Osteocyte (in vitro differentiated cells): ENCODE results near the gene CENPX. TPM values are rescaled to one million over a fixed set of nuclear protein-coding genes. Genes with fewer than 3 reads are reported as not detected.

Experiments
- DNase-seq: peaks from one replicate; pipeline ENCODE4 v3.0.0; 2021; ENCODE audit warnings: mixed read lengths; ENCODE audit not compliant: unreplicated experiment; ENCODE audit errors: extremely low spot score
- H3K27ac Mint-ChIP-seq: one replicate; pipeline ENCODE4 v1.8.0; 2021; ENCODE audit warnings: mild to moderate bottlenecking, mixed read lengths; ENCODE audit not compliant: unreplicated experiment
- H3K27me3 Mint-ChIP-seq: one replicate; pipeline ENCODE4 v1.8.0; 2021; ENCODE audit warnings: mixed read lengths; ENCODE audit not compliant: unreplicated experiment
- H3K36me3 Mint-ChIP-seq: one replicate; pipeline ENCODE4 v1.8.0; 2021; ENCODE audit warnings: mixed read lengths; ENCODE audit not compliant: unreplicated experiment
- H3K4me1 Mint-ChIP-seq: one replicate; pipeline ENCODE4 v1.8.0; 2021; ENCODE audit warnings: mixed read lengths; ENCODE audit not compliant: unreplicated experiment
- H3K4me3 Mint-ChIP-seq: one replicate; pipeline ENCODE4 v1.8.0; 2021; ENCODE audit warnings: mild to moderate bottlenecking, moderate library complexity, mixed read lengths; ENCODE audit not compliant: unreplicated experiment
- H3K9me3 Mint-ChIP-seq: one replicate; pipeline ENCODE4 v1.8.0; 2021; ENCODE audit warnings: mixed read lengths; ENCODE audit not compliant: unreplicated experiment
- total RNA-seq: library from RNA; stranded (reverse); gene quantifications from 2 replicates; pipeline ENCODE4 v1.2.1, GENCODE V29; 2021
- TF ChIP-seq, protein P1 (sequence below): fragments of 200-600 bp; sonication (generic); IDR thresholded peaks from 2 replicates; pipeline ENCODE4 v1.5.0; 2021; ENCODE audit warnings: antibody characterized with exemption, mild to moderate bottlenecking, moderate library complexity

CENPX gene
- total RNA-seq, 1 donor from 2014 or later = 31.7 TPM

DNA sequence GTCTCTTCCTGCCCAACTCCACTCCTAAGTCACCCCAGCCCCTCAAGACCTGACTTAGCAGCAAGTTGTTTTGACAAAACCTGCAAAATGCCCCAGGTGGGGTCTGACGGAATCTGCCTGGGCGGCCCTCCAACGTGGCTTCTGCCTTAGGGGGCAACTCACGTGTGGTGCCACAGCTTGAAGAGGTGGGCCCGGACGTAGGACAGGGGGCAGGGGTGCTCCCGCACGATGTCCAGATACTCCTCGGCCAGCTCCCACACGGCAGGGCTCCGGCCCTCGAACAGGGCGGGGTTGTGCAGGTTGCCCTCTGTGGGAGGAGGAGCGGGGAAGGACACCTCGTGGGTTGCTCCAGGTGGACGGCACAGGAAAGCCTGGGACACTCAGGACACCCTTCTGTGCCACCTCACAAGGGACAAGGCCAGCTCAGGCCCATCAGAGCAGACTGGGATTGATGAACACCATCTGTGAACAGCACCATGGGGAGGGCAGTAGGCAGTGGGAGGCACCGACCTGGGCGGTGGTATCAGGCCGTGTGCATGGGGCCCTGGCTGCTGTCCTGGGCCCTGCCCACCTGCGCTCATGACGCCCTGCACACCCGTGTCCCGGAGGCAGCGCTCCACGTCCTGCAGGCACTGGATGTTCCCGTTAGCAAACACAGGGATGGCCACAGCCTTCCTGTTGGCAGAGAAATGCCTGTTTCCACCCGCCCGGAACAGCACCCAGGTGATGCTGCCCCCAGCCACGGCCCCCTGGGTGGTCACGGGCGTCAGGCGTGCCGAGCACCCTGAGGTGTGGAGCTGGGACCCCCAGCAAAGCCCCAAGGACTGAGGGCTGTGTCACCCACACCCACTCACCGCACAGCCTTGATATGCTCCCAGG lies 38.6 kb upstream of the CENPX start:
- peaks cover 10% of the 10 kb centered on the region for H3K36me3 Mint-ChIP-seq
- H3K9me3 Mint-ChIP-seq = no peaks in the 10 kb centered on the region
- TF ChIP-seq, protein P1, sequence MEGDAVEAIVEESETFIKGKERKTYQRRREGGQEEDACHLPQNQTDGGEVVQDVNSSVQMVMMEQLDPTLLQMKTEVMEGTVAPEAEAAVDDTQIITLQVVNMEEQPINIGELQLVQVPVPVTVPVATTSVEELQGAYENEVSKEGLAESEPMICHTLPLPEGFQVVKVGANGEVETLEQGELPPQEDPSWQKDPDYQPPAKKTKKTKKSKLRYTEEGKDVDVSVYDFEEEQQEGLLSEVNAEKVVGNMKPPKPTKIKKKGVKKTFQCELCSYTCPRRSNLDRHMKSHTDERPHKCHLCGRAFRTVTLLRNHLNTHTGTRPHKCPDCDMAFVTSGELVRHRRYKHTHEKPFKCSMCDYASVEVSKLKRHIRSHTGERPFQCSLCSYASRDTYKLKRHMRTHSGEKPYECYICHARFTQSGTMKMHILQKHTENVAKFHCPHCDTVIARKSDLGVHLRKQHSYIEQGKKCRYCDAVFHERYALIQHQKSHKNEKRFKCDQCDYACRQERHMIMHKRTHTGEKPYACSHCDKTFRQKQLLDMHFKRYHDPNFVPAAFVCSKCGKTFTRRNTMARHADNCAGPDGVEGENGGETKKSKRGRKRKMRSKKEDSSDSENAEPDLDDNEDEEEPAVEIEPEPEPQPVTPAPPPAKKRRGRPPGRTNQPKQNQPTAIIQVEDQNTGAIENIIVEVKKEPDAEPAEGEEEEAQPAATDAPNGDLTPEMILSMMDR = no peak
- H3K4me1 Mint-ChIP-seq = peaks cover 7% of the 10 kb centered on the region
- no peak overlapping the region for H3K4me3 Mint-ChIP-seq
- H3K27ac Mint-ChIP-seq = no peak overlapping the region
- no peaks in the 10 kb centered on the region for H3K27me3 Mint-ChIP-seq
- no peak for DNase-seq

DNA sequence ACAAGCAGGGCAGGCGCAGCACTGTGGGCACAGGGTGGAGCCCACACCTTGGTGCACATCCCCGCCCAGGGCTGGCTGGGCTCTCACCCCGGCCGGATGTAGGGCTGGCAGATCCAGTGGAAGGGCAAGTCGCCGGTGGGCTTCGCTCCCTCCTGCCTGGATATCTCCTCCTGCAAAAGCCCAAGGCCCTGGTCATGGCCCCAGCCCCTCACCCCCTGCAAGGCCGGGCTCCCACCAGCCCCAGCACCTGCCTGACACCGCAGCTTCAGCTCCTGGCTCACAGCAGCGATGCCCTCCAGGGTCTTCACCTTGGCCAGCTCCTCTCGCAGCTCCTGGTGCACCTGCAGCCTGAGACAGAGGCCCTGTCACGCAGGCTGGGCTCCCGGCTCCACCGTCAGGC lies 37.9 kb upstream of the CENPX start:
- DNase-seq = no peak
- TF ChIP-seq, protein P1 = no peak
- Mint-ChIP-seq H3K4me1 (peaks cover 7% of the 10 kb centered on the region), H3K27me3 (no peaks in the 10 kb centered on the region), H3K4me3 (no peak overlapping the region), H3K27ac (no peak overlapping the region), H3K36me3 (peaks cover 10% of the 10 kb centered on the region), H3K9me3 (no peaks in the 10 kb centered on the region)

DNA sequence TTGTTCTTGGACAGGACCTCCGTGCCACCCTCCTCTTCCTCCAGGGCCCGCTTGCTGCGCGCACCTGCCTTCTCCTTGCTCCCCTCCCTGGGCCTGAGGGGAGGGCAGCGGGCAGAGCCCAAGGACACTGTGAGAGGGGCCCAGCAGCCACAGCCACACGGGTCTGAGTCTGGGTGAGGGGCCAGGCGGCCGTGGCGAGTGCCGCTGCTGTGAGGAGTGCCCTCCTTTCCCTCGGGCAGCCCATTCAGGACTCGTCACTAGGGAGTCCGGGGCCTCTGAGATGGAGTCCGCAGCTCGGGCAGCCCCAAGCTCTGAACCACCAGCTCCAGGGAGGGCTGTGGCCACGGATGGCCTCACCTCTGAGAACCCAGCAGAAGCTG lies 37.3 kb upstream of the CENPX start:
- DNase-seq = no peak
- Mint-ChIP-seq H3K27me3 (no peaks in the 10 kb centered on the region), H3K4me3 (no peak overlapping the region), H3K9me3 (no peaks in the 10 kb centered on the region), H3K4me1 (peaks cover 7% of the 10 kb centered on the region), H3K36me3 (peaks cover 11% of the 10 kb centered on the region), H3K27ac (no peak overlapping the region)
- TF ChIP-seq, protein P1 = no peak

DNA sequence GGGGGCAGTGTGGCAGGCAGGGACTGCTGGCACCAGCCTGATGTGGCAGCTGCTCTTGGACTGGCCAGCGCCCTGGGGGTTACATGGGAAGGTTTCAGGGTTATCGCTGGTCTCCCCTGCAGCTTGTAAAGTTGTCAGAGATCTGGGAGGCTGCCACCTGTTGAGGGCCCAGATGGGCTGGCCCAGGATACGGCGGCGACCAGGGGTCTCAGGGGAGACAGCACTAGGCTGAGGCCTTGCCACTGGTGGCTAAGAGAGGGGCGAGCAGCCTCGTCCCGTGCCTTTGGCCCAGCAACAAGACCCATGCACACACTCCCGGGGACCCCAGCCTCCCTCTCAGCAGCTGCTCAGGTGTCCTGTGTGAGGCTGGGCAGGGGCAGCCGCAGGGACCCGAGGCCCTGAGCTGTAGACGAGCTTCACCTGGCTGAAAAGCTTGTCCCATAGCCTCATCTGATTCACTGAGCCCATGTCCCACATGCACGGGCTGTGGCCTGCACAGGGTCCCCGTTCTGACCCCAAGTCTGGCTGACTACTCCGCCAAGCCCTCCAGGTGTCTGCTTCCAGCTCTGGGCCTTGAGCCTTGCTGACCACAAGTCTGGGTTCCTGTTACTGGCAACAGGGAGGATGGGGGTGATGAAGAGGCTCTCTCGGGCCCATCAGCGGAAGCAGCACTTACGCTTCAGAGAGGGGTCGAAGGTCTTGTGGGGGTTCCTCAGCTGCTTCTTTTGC lies 36.8 kb upstream of the CENPX start:
- no peak overlapping the region for H3K27ac Mint-ChIP-seq
- no peaks in the 10 kb centered on the region for H3K9me3 Mint-ChIP-seq
- TF ChIP-seq, protein P1 = no peak
- no peak overlapping the region for H3K4me3 Mint-ChIP-seq
- no peaks in the 10 kb centered on the region for H3K27me3 Mint-ChIP-seq
- peaks cover 14% of the 10 kb centered on the region for H3K36me3 Mint-ChIP-seq
- peaks cover 5% of the 10 kb centered on the region for H3K4me1 Mint-ChIP-seq
- DNase-seq = no peak

DNA sequence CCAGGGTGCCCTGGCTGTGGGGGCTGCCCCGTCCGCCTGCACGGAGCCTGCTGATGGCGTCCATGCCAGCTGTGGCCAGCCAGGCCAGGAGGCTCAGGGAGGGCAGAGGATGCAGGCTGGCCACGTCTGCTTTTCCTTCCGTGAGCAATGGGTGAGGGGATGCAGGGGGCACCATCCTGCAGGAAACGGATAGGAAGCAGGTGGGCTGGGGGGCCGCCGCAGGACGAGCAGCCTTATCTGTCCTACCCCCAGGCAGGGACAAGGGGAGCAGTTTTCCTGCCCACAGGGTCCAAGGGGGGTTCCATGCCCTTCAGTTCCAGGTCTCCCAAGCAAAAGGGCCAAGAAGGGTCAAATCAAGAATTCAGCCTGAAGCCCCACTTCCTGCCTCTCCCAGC lies 36.2 kb upstream of the CENPX start:
- no peak overlapping the region for H3K27ac Mint-ChIP-seq
- DNase-seq = no peak
- no peaks in the 10 kb centered on the region for H3K9me3 Mint-ChIP-seq
- peaks cover 14% of the 10 kb centered on the region for H3K36me3 Mint-ChIP-seq
- no peaks in the 10 kb centered on the region for H3K27me3 Mint-ChIP-seq
- TF ChIP-seq, protein P1 = no peak
- no peaks in the 10 kb centered on the region for H3K4me1 Mint-ChIP-seq
- H3K4me3 Mint-ChIP-seq = no peak overlapping the region
